ENCODE data around the gene NELL1. TPM values are rescaled to one million over a fixed set of nuclear protein-coding genes. Genes with fewer than 3 reads are reported as not detected.

The NELL1 gene
- total RNA-seq, 1 experiment from 2014 or later: not detected

- Histone ChIP-seq H3K27me3 (ENCODE audit: low read length) (no peaks in the 10 kb centered on the region), H3K4me2 (ENCODE audit: low read length) (no peak overlapping the region), H3K9ac (ENCODE audit: low read length) (no peak overlapping the region), H3K4me3 (ENCODE audit: low read length) (no peak overlapping the region), H4K20me1 (ENCODE audit: low read length) (no peaks in the 10 kb centered on the region), H2AFZ (ENCODE audit: low read length) (no peak overlapping the region), H3K9me2 (replicated peaks; ENCODE audit: low read length) (no peaks in the 10 kb centered on the region), H3K27ac (ENCODE audit: low read length) (no peak overlapping the region), H3K36me3 (ENCODE audit: low read depth, low read length) (no peaks in the 10 kb centered on the region), H3F3A (ENCODE audit: low read length, unreplicated experiment) (no peaks in the 10 kb centered on the region), H3K4me1 (ENCODE audit: insufficient read depth, low read length) (no peaks in the 10 kb centered on the region), H3K9me3 (ENCODE audit: low read length) (peaks cover 8% of the 10 kb centered on the region; the same call in 1 of the 2 replicates), H3K79me2 (ENCODE audit: low read length) (no peaks in the 10 kb centered on the region)
- BruUV-seq (replicated peaks): no TSS peak
- POLR2A ChIA-PET (ENCODE audit: unreplicated experiment): no interaction called here
- TF ChIP-seq CTCF (conservative IDR thresholded peaks at IDR 0.05; ENCODE audit: low read depth, low read length): no peak
- no peak for TF ChIP-seq EZH2 (IDR thresholded peaks at IDR 0.05; ENCODE audit: low read length, unreplicated experiment)
- TF ChIP-seq EZH2phosphoT487 (IDR thresholded peaks at IDR 0.05; ENCODE audit: borderline replicate concordance, low read length): no peak
- CTCF ChIA-PET: no interaction called here
- no peak for DNase-seq
- ATAC-seq: no peak
- intact Hi-C loops (cut with micrococcal nuclease): no loop called here
These were observed 741.7 kb downstream of the NELL1 start for GRCh38 chr11:21411104-21411503.

- no peak for ATAC-seq
These were observed 742.2 kb downstream of the NELL1 start for GRCh38 chr11:21411597-21411996.

More at GRCh38 chr11:21411597-21411996, 742.2 kb downstream of the NELL1 start:
- intact Hi-C loops (cut with micrococcal nuclease): no loop called here
- H3K27ac ChIP-seq (ENCODE audit: low read length): no peak overlapping the region
- H3K36me3 ChIP-seq (ENCODE audit: low read depth, low read length): no peaks in the 10 kb centered on the region
- CTCF ChIA-PET: no interaction called here
- peaks cover 13% of the 10 kb centered on the region; the same call in 1 of the 2 replicates for H3K9me3 ChIP-seq (ENCODE audit: low read length)
- H3K9me2 ChIP-seq (replicated peaks; ENCODE audit: low read length): no peaks in the 10 kb centered on the region
- H3K4me1 ChIP-seq (ENCODE audit: insufficient read depth, low read length): no peaks in the 10 kb centered on the region
- BruUV-seq (replicated peaks): no TSS peak
- no peaks in the 10 kb centered on the region for H3K27me3 ChIP-seq (ENCODE audit: low read length)
- DNase-seq: no peak
- H2AFZ ChIP-seq (ENCODE audit: low read length): no peak overlapping the region
- TF ChIP-seq EZH2phosphoT487 (IDR thresholded peaks at IDR 0.05; ENCODE audit: borderline replicate concordance, low read length): no peak
- TF ChIP-seq EZH2 (IDR thresholded peaks at IDR 0.05; ENCODE audit: low read length, unreplicated experiment): no peak
- no peak for TF ChIP-seq CTCF (conservative IDR thresholded peaks at IDR 0.05; ENCODE audit: low read depth, low read length)
- no peaks in the 10 kb centered on the region for H4K20me1 ChIP-seq (ENCODE audit: low read length)
- H3K79me2 ChIP-seq (ENCODE audit: low read length): no peaks in the 10 kb centered on the region
- POLR2A ChIA-PET (ENCODE audit: unreplicated experiment): no interaction called here
- H3F3A ChIP-seq (ENCODE audit: low read length, unreplicated experiment): no peaks in the 10 kb centered on the region
- H3K9ac ChIP-seq (ENCODE audit: low read length): no peak overlapping the region
- no peak overlapping the region for H3K4me3 ChIP-seq (ENCODE audit: low read length)
- no peak overlapping the region for H3K4me2 ChIP-seq (ENCODE audit: low read length)
